PC-3 (cell line): ENCODE data around the gene TMEM141. TPM values are rescaled to one million over a fixed set of nuclear protein-coding genes. Genes with fewer than 3 reads are reported as not detected.
"Not testable (repeated sequence)": the region's sequence is repeated elsewhere in the genome, so short reads cannot be mapped to it uniquely, and the experiment has no call there.

Experiments used
- ATAC-seq: fragments of 200-7000 bp; cut with Tn5 transposase; 2 replicates; pipeline ENCODE4 v1.9.1; 2020; ENCODE audit warnings: mild to moderate bottlenecking, moderate library complexity
- BruUV-seq: library from RNA; stranded (reverse); fragments of 400-500 nt; replicated peaks from 2 replicates; lab custom pipeline; 2021; lab: Mats Ljungman, UMichigan
- CTCF ChIA-PET: fragments of 300-600 bp; sonication (Branson Sonifier 250); formaldehyde crosslinking; loops from one replicate; lab custom pipeline; 2022; ENCODE audit warnings: antibody characterized with exemption; lab: Charles Lee
- POLR2A ChIA-PET: fragments of 300-600 bp; sonication (Branson Sonifier 250); formaldehyde crosslinking; loops from one replicate; lab custom pipeline; 2022; ENCODE audit warnings: antibody characterized with exemption; ENCODE audit not compliant: unreplicated experiment; lab: Charles Lee
- DNase-seq: peaks from one replicate; pipeline ENCODE4 v3.0.0-alpha.2; 2015
- H2AFZ ChIP-seq: fragments of 300-600 bp; sonication (generic); 2 replicates; pipeline ENCODE4 v1.6.0; 2016; ENCODE audit warnings: antibody characterized with exemption, low read length
- H3F3A ChIP-seq: fragments of 300-600 bp; sonication (generic); one replicate; pipeline ENCODE4 v1.6.0; 2017; ENCODE audit warnings: antibody characterized with exemption, low read length, control low read depth, mild to moderate bottlenecking; ENCODE audit not compliant: unreplicated experiment
- H3K27ac ChIP-seq: fragments of 300-600 bp; sonication (generic); 2 replicates; pipeline ENCODE4 v1.5.1; 2016; ENCODE audit warnings: mild to moderate bottlenecking, low read length
- H3K27me3 ChIP-seq: fragments of 300-600 bp; sonication (generic); 2 replicates; pipeline ENCODE4 v1.6.1; 2016; ENCODE audit warnings: low read length, mixed read lengths
- H3K36me3 ChIP-seq: fragments of 300-600 bp; sonication (generic); 2 replicates; pipeline ENCODE4 v1.6.1; 2016; ENCODE audit warnings: low read depth, mixed run types, low read length, mixed read lengths
- H3K4me1 ChIP-seq: fragments of 300-600 bp; sonication (generic); 2 replicates; pipeline ENCODE4 v1.5.1; 2016; ENCODE audit warnings: low read length; ENCODE audit not compliant: insufficient read depth
- H3K4me2 ChIP-seq: fragments of 300-600 bp; sonication (generic); 2 replicates; pipeline ENCODE4 v1.6.0; 2016; ENCODE audit warnings: low read length
- H3K4me3 ChIP-seq: fragments of 300-600 bp; sonication (generic); 2 replicates; pipeline ENCODE4 v1.5.1; 2016; ENCODE audit warnings: mild to moderate bottlenecking, low read length, mixed read lengths
- H3K79me2 ChIP-seq: fragments of 300-600 bp; sonication (generic); 2 replicates; pipeline ENCODE4 v1.6.1; 2017; ENCODE audit warnings: low read length, mixed read lengths
- H3K9ac ChIP-seq: fragments of 300-600 bp; sonication (generic); 2 replicates; pipeline ENCODE4 v1.6.0; 2016; ENCODE audit warnings: mild to moderate bottlenecking, low read length
- H3K9me2 ChIP-seq: fragments of 300-600 bp; sonication (generic); replicated peaks from 2 replicates; pipeline ENCODE4 v1.6.1; 2016; ENCODE audit warnings: mixed run types, low read length, mixed read lengths
- H3K9me3 ChIP-seq: fragments of 300-600 bp; sonication (generic); 2 replicates; pipeline ENCODE4 v1.6.1; 2016; ENCODE audit warnings: low read length, mixed read lengths
- H4K20me1 ChIP-seq: fragments of 300-600 bp; sonication (generic); 2 replicates; pipeline ENCODE4 v1.6.1; 2016; ENCODE audit warnings: low read length, mixed read lengths
- CTCF ChIP-seq: fragments of 300-600 bp; sonication (generic); conservative IDR thresholded peaks from 2 replicates; pipeline ENCODE4 v1.5.1; 2017; ENCODE audit warnings: antibody characterized with exemption, low read depth, mild to moderate bottlenecking, low read length
- EZH2 ChIP-seq: fragments of 300-600 bp; sonication (generic); IDR thresholded peaks from one replicate; pipeline ENCODE4 v1.6.1; 2017; ENCODE audit warnings: antibody characterized with exemption, mild to moderate bottlenecking, low read length; ENCODE audit not compliant: unreplicated experiment
- EZH2phosphoT487 ChIP-seq: fragments of 300-600 bp; sonication (generic); IDR thresholded peaks from 2 replicates; pipeline ENCODE4 v1.6.1; 2018; ENCODE audit warnings: mild to moderate bottlenecking, antibody characterized with exemption, low read length, borderline replicate concordance
- intact Hi-C: fragments of 100-400 bp; cut with micrococcal nuclease; formaldehyde crosslinking; loops from 2 replicates; pipeline ENCODE4 v1.9.0; 2023
- total RNA-seq: library from RNA; depleted of rRNA; stranded (reverse); fragments of >200 nt; gene quantifications from 2 replicates; pipeline ENCODE4 v1.2.3, GENCODE V29; 2014

Gene TMEM141
- total RNA-seq, 1 experiment from 2014 or later, result 101 TPM

DNA sequence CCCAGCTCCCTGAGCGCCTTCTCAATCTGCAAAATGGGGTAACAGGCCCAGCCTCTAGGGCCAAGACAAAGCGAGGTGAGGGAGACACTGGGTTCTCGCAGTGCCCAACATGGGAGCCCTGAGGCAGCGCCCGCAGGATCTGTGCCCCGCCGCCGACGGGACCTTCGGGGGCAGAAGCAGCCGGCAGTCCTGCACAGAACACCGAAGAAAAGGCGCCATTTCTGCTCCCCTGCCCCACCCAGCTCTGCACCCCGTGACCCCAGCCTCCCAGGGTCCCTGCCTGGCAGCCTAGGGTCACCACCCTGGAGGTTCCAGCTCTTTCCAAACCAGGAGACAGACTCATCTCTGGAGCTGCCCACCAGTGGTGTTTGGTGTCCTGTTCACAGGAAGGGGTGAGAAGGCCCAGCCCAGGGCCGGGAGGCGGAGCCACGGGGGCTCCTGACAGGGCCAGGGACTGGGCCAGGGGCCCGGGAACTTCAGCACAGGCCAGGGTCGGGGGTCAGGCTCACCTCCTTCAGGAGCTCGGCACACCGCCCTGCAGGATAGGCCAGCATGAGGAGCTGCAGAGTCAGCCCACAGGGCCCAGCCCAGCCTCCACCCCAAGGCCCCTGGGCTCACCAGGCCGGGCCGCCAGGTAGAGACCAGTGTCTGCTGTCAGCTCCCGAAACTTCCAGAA, 36.4 kb upstream of the TMEM141 start:
- no peak overlapping the region for H2AFZ ChIP-seq
- no peak overlapping the region for H3K4me2 ChIP-seq
- H3F3A ChIP-seq, result no peaks in the 10 kb centered on the region
- ChIA-PET CTCF (no interaction called here), POLR2A (no interaction called here)
- TF ChIP-seq EZH2, result no peak
- no peak for TF ChIP-seq EZH2phosphoT487
- TF ChIP-seq CTCF, result no peak
- no peaks in the 10 kb centered on the region for H3K27me3 ChIP-seq
- no peak overlapping the region for H3K9ac ChIP-seq
- H3K27ac ChIP-seq, result no peak overlapping the region
- ATAC-seq (no peak), DNase-seq (no peak)
- no peaks in the 10 kb centered on the region for H3K9me3 ChIP-seq
- H3K4me3 ChIP-seq, result no peak overlapping the region
- intact Hi-C loops, result no loop called here
- no peaks in the 10 kb centered on the region for H3K79me2 ChIP-seq
- no peaks in the 10 kb centered on the region for H3K4me1 ChIP-seq
- H4K20me1 ChIP-seq, result no peaks in the 10 kb centered on the region
- H3K36me3 ChIP-seq, result no peaks in the 10 kb centered on the region
- BruUV-seq, result no TSS peak
- H3K9me2 ChIP-seq, result no peaks in the 10 kb centered on the region

DNA sequence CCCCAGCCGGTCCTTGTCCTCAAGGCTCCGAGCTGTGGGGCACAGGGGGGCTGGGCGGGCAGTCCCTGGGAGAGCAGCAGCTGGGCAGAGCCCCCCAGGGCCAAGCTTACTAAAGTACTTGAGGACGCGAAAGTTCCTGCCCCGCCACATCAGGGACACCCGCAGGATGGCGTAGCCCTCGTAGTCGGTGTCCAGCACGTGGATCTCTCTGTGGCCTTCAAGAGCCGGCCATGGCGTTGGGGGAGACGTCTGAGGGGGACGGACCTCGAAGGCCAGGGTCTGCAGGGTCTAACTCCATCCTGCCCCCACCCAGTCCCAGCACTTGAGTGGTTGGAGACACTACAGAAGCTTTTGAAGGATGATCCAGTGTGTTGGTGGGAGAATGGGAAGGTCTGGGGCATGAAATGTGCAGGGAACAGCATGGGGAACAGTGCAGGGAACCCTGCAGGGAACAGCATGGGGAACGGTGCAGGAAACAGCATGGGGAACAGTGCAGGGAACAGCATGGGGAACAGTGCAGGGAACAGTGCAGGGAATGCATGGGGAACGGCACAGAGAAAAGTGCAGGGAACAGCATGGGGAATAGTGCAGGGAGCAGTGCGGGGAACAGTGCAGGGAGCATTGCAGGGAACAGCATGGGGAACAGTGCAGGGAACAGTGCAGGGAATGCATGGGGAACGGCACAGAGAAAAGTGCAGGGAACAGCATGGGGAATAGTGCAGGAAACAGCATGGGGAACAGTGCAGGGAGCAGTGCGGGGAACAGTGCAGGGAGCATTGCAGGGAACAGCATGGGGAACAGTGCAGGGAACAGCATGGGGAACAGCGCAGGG, 35.6 kb upstream of the TMEM141 start:
- intact Hi-C loops, H3F3A ChIP-seq, H3K36me3 ChIP-seq, H3K9ac ChIP-seq, H3K27ac ChIP-seq, ATAC-seq, DNase-seq, H3K27me3 ChIP-seq, H3K9me2 ChIP-seq, H3K4me2 ChIP-seq, POLR2A ChIA-PET, H3K79me2 ChIP-seq, CTCF ChIA-PET, BruUV-seq, H3K4me3 ChIP-seq, H2AFZ ChIP-seq, H3K9me3 ChIP-seq, H4K20me1 ChIP-seq, H3K4me1 ChIP-seq: not testable (repeated sequence)

- no peaks in the 10 kb centered on the region for H4K20me1 ChIP-seq
- no peaks in the 10 kb centered on the region for H3K79me2 ChIP-seq
- H3K4me1 ChIP-seq, result no peaks in the 10 kb centered on the region
- no TSS peak for BruUV-seq
- H3K27me3 ChIP-seq, result no peaks in the 10 kb centered on the region
- no peaks in the 10 kb centered on the region for H3F3A ChIP-seq
- no peak overlapping the region for H3K9ac ChIP-seq
- POLR2A ChIA-PET, result no interaction called here
- CTCF ChIA-PET, result no interaction called here
- TF ChIP-seq CTCF (no peak), EZH2phosphoT487 (no peak), EZH2 (no peak)
- H3K4me3 ChIP-seq, result no peak overlapping the region
- H2AFZ ChIP-seq, result no peak overlapping the region
- H3K9me2 ChIP-seq, result no peaks in the 10 kb centered on the region
- intact Hi-C loops, result no loop called here
- no peak overlapping the region for H3K27ac ChIP-seq
- ATAC-seq (no peak), DNase-seq (no peak)
- no peak overlapping the region for H3K4me2 ChIP-seq
- no peaks in the 10 kb centered on the region for H3K9me3 ChIP-seq
- no peaks in the 10 kb centered on the region for H3K36me3 ChIP-seq
Observed at GRCh38 chr9:136756134-136756438, 35.1 kb upstream of the TMEM141 start.
